Vagina (tissue), 2 donors: ENCODE measurements around the gene BCL3.

ENCODE experiments used
- CTCF ChIP-seq, 3 experiments: fragments of 450-650 bp in 2 of 3; fragments of 200-600 bp in 1 of 3; sonication (generic) in 1 of 3; IDR thresholded peaks; one replicate each; pipeline ENCODE4 v1.5.1; 2017 to 2019; ENCODE audit warnings: antibody characterized with exemption in 3 of 3, mild to moderate bottlenecking in 2 of 3, moderate library complexity in 2 of 3
- POLR2A ChIP-seq, 2 donors: fragments of 450-650 bp; IDR thresholded peaks; one replicate each; pipeline ENCODE4 v1.6.1; 2017; ENCODE audit warnings: antibody characterized with exemption in 2 of 2, mild to moderate bottlenecking in 2 of 2, moderate library complexity in 2 of 2

- TF ChIP-seq CTCF (IDR thresholded peaks at IDR 0.05): no peak
- TF ChIP-seq POLR2A (IDR thresholded peaks at IDR 0.05): no peak
These were observed 14.2 kb upstream of the BCL3 start for GRCh38 chr19:44734357-44734756.
